Calu3 (cell line): ENCODE data around the gene C12orf56. TPM values are rescaled to one million over a fixed set of nuclear protein-coding genes. Genes with fewer than 3 reads are reported as not detected.

Source experiments
- total RNA-seq: library from RNA; stranded (reverse); gene quantifications from 2 replicates; pipeline ENCODE4 v1.2.3, GENCODE V29; 2022

C12orf56 gene
- total RNA-seq, 1 experiment from 2014 or later: 4.7 TPM

Other genes with a start within 250 kb of the C12orf56 start
- 12.6 and 18.3 TPM in 2 replicates for gene KICS2, start 168.5 kb downstream of the C12orf56 start, total RNA-seq
- gene XPOT, start 13.6 kb upstream of the C12orf56 start, total RNA-seq: 125 and 140 TPM in 2 replicates
- gene TBK1, start 61.4 kb upstream of the C12orf56 start, total RNA-seq: 40.4 and 42.9 TPM in 2 replicates
- gene RASSF3, start 219.7 kb upstream of the C12orf56 start, total RNA-seq: 162 and 179 TPM in 2 replicates